GM21367 (cell line): Measurements from ENCODE around the gene OR52E8.

Experiments used
- ATAC-seq: cut with Tn5 transposase; IDR thresholded peaks from one replicate; pipeline ENCODE4 v1.9.1; 2021; ENCODE audit not compliant: unreplicated experiment

The OR52E8 gene

GRCh38 chr11:5808500-5809121 lies 48.9 kb downstream of the OR52E8 start, which contains the start of gene OR52N2:
OR52N2 (plus strand) TSS chr11:5808924; CDS start chr11:5820336, 11,412 bp downstream.
- ATAC-seq = peak; percentile 96

DNA sequence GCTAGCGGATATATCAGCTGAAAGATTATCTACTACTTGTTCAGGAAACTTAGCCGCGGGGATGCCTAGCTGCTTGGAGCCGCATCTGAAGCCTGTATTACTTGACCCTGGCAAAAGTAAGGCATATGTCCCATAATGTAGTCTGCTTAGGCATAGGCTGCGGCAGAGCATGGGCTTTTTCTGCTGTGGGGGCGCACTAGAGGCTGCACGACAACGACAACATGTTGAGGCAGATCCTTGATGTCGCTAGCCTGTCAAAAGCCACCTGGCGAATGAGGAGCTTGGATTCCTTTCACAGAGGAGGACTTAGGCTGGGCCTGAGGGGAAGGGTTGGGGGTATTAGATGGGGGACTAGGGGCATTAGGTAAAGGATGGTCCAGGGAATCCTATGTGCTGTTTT lies 49.9 kb downstream of the OR52E8 start:
- ATAC-seq = no peak
